ENCODE data around the gene TRPM4.

- TF ChIP-seq POLR2A (IDR thresholded peaks at IDR 0.05; ENCODE audit: low read depth, low read length), result no peak
- TF ChIP-seq POLR2AphosphoS5 (IDR thresholded peaks at IDR 0.05; ENCODE audit: low read depth, low read length), result no peak
- no peak for TF ChIP-seq TAF1 (IDR thresholded peaks at IDR 0.05; ENCODE audit: low read depth, low read length)
These were observed 92.3 kb downstream of the TRPM4 start for GRCh38 chr19:49249933-49250332.

All from GM12891 (cell line).